Endodermal cell (in vitro differentiated cells): Measurements from ENCODE around the gene MOB2. TPM values are rescaled to one million over a fixed set of nuclear protein-coding genes. Genes with fewer than 3 reads are reported as not detected.
A peak's percentile ranks its signal among the peaks of the same experiment; 100 is the strongest.

Experiments used
- DNase-seq: peaks from one replicate; pipeline ENCODE4 v3.0.0-alpha.2; 2017
- H3K27ac ChIP-seq: 2 replicates; pipeline ENCODE4 v1.5.1; 2013; ENCODE audit warnings: mild to moderate bottlenecking, low read depth, low read length, moderate library complexity
- H3K27me3 ChIP-seq: 2 replicates; pipeline ENCODE4 v1.6.1; 2013; ENCODE audit warnings: mild to moderate bottlenecking, low read length, moderate library complexity; ENCODE audit not compliant: insufficient read depth, control insufficient read depth, poor library complexity, severe bottlenecking
- H3K36me3 ChIP-seq: 2 replicates; pipeline ENCODE4 v1.7.0; 2013; ENCODE audit warnings: mild to moderate bottlenecking, low read length, moderate library complexity; ENCODE audit not compliant: control insufficient read depth, insufficient read depth
- H3K4me1 ChIP-seq: one replicate; pipeline ENCODE4 v1.7.0; 2013; ENCODE audit warnings: low read length; ENCODE audit not compliant: control insufficient read depth, insufficient read depth
- H3K4me3 ChIP-seq: 2 replicates; pipeline ENCODE4 v1.5.1; 2013; ENCODE audit warnings: mild to moderate bottlenecking, low read length, moderate library complexity
- H3K9ac ChIP-seq: 2 replicates; pipeline ENCODE4 v1.6.1; 2013; ENCODE audit warnings: mild to moderate bottlenecking, low read length, moderate library complexity; ENCODE audit not compliant: poor library complexity, severe bottlenecking; ENCODE audit errors: extremely low read depth
- H3K9me3 ChIP-seq: 2 replicates; pipeline ENCODE4 v1.6.1; 2013; ENCODE audit warnings: mild to moderate bottlenecking, low read length, moderate library complexity; ENCODE audit not compliant: control insufficient read depth
- H3K27ac Mint-ChIP-seq: 2 replicates; pipeline ENCODE4 v1.8.0; 2020; ENCODE audit warnings: mixed read lengths
- H3K27me3 Mint-ChIP-seq: 2 replicates; pipeline ENCODE4 v1.8.0; 2021; ENCODE audit warnings: mild to moderate bottlenecking, mixed read lengths; ENCODE audit not compliant: insufficient read depth
- H3K36me3 Mint-ChIP-seq: 2 replicates; pipeline ENCODE4 v1.8.0; 2020; ENCODE audit warnings: low read depth, mixed read lengths
- H3K4me1 Mint-ChIP-seq: 2 replicates; pipeline ENCODE4 v1.8.0; 2020; ENCODE audit warnings: mixed read lengths
- H3K4me3 Mint-ChIP-seq: 2 replicates; pipeline ENCODE4 v1.8.0; 2020; ENCODE audit warnings: mild to moderate bottlenecking, moderate library complexity, mixed read lengths
- H3K9me3 Mint-ChIP-seq: 2 replicates; pipeline ENCODE4 v1.8.0; 2020; ENCODE audit warnings: mild to moderate bottlenecking, mixed read lengths
- CTCF ChIP-seq: fragments of 200-600 bp; sonication (generic); conservative IDR thresholded peaks from 2 replicates; pipeline ENCODE4 v1.5.0; 2021; ENCODE audit warnings: antibody characterized with exemption, mild to moderate bottlenecking
- WGBS, 2 experiments: methylation state at CpG; one replicate each; pipeline versions ENCODE4 v1.1.5 to v1.1.7; 2013; ENCODE audit warnings: missing lambda C conversion rate in 2 of 2, mixed read lengths in 1 of 2; ENCODE audit not compliant: insufficient coverage in 1 of 2, insufficient read length in 1 of 2; 5-methylcytosine and 5-hydroxymethylcytosine counted together
- total RNA-seq, 2 donors: library from RNA; stranded (reverse); fragmentation: NEBNext Ultra II Directional in 1 of 2; extraction: Animal tissue kit (Norgen Biotek cat#: 25700) in 1 of 2; gene quantifications; 2 replicates in 1 of 2; 3 replicates in 1 of 2; pipeline ENCODE4 v1.2.1, GENCODE V29; 2021

Gene MOB2
- total RNA-seq, 2 donors from 2014 or later: 23.9 to 25.4 TPM

- H3K4me1 ChIP-seq: no peaks in the 10 kb centered on the region
- DNase-seq: peak; percentile 78
- no peak overlapping the region for H3K9ac ChIP-seq
- no peaks in the 10 kb centered on the region for H3K36me3 ChIP-seq
- Mint-ChIP-seq H3K4me3 (no peak overlapping the region), H3K27ac (no peak overlapping the region), H3K9me3 (no peaks in the 10 kb centered on the region), H3K36me3 (peaks cover 2% of the 10 kb centered on the region), H3K4me1 (no peaks in the 10 kb centered on the region), H3K27me3 (no peaks in the 10 kb centered on the region)
- H3K9me3 ChIP-seq: no peaks in the 10 kb centered on the region
- peak; percentile 30 for TF ChIP-seq CTCF
- no peak overlapping the region for H3K4me3 ChIP-seq
- peak overlapping the region; percentile 29 for H3K27ac ChIP-seq
- WGBS, 2 experiments: 86 to 87% methylated on average over 5 to 17 of the region's 18 CpGs
- H3K27me3 ChIP-seq: no peaks in the 10 kb centered on the region
Observed at GRCh38 chr11:1458340-1459218, 28.0 kb downstream of the MOB2 start.

GRCh38 chr11:1457856-1458255 lies 28.7 kb downstream of the MOB2 start:
- Mint-ChIP-seq H3K4me3 (no peak overlapping the region), H3K9me3 (no peaks in the 10 kb centered on the region), H3K27ac (no peak overlapping the region), H3K4me1 (no peaks in the 10 kb centered on the region), H3K27me3 (no peaks in the 10 kb centered on the region), H3K36me3 (peaks cover 2% of the 10 kb centered on the region)
- WGBS, 2 experiments: 94 to 95% methylated on average over 18 of the region's 18 CpGs
- no peak overlapping the region for H3K9ac ChIP-seq
- no peaks in the 10 kb centered on the region for H3K36me3 ChIP-seq
- H3K4me1 ChIP-seq: no peaks in the 10 kb centered on the region
- H3K27ac ChIP-seq: peak overlapping the region; percentile 29
- no peak for DNase-seq
- no peak for TF ChIP-seq CTCF
- no peaks in the 10 kb centered on the region for H3K27me3 ChIP-seq
- no peaks in the 10 kb centered on the region for H3K9me3 ChIP-seq
- no peak overlapping the region for H3K4me3 ChIP-seq

- no peaks in the 10 kb centered on the region for H3K9me3 Mint-ChIP-seq
- no peak for DNase-seq
- H3K4me3 Mint-ChIP-seq: no peak overlapping the region
- H3K36me3 Mint-ChIP-seq: peaks cover under 1% of the 10 kb centered on the region
- Histone ChIP-seq H3K36me3 (no peaks in the 10 kb centered on the region), H3K9me3 (no peaks in the 10 kb centered on the region), H3K9ac (no peak overlapping the region), H3K4me1 (no peaks in the 10 kb centered on the region), H3K27me3 (no peaks in the 10 kb centered on the region), H3K4me3 (no peak overlapping the region), H3K27ac (no peak overlapping the region)
- H3K4me1 Mint-ChIP-seq: no peaks in the 10 kb centered on the region
- 95 to 96% methylated on average over 4 to 13 of the region's 13 CpGs for WGBS, 2 experiments
- TF ChIP-seq CTCF: no peak
- H3K27ac Mint-ChIP-seq: no peak overlapping the region
- H3K27me3 Mint-ChIP-seq: no peaks in the 10 kb centered on the region
Observed at GRCh38 chr11:1457326-1457680, 29.3 kb downstream of the MOB2 start.
